ENCODE results near the gene HMGA1. TPM values are rescaled to one million over a fixed set of nuclear protein-coding genes. Genes with fewer than 3 reads are reported as not detected.

Gene HMGA1
- total and polyA plus RNA-seq, 7 donors = 83.5 to 389 (median 134) TPM

GRCh38 chr6:34234667-34235306, 1.9 kb upstream of the HMGA1 start:
- DNase-seq = peak in 1 of 2 donors; percentile 64
- WGBS, 3 donors = 77 to 83% (median 82%) methylated on average over 37 to 53 of the region's 53 CpGs
- ATAC-seq = no peak
- intact Hi-C loops (cut with DNase I) = loop anchor here (5.0 kb wide), 1 partner anchor 37 kb away; no protein-coding TSS in a partner anchor
- no peak for TF ChIP-seq CTCF (IDR thresholded peaks at IDR 0.05)
- no peaks in the 10 kb centered on the region for H3K36me3 ChIP-seq (ENCODE audit: insufficient read depth in 1 of 2, low read depth in 1 of 2)
- H3K4me3 ChIP-seq = no peak overlapping the region
- H3K9me3 ChIP-seq = no peaks in the 10 kb centered on the region
- H3K27me3 ChIP-seq (ENCODE audit: insufficient read depth in 3 of 3, low read length in 2 of 3) = no peaks in the 10 kb centered on the region
- H3K4me1 ChIP-seq = no peaks in the 10 kb centered on the region
- peak overlapping the region; percentile 96 for H3K27ac ChIP-seq

GRCh38 chr6:34235307-34236130, 1.2 kb upstream of the HMGA1 start:
- intact Hi-C loops (cut with DNase I) = loop anchor here (5.0 kb wide), 1 partner anchor 38 kb away; no protein-coding TSS in a partner anchor
- no peak for TF ChIP-seq CTCF (IDR thresholded peaks at IDR 0.05)
- Histone ChIP-seq H3K27me3 (ENCODE audit: insufficient read depth in 3 of 3, low read length in 2 of 3) (no peaks in the 10 kb centered on the region), H3K27ac (peak overlapping the region; percentile 96), H3K36me3 (ENCODE audit: insufficient read depth in 1 of 2, low read depth in 1 of 2) (peaks cover 0 to 2% of the 10 kb centered on the region in 2 donors), H3K4me1 (no peaks in the 10 kb centered on the region), H3K4me3 (peak overlapping the region; percentile 85), H3K9me3 (no peaks in the 10 kb centered on the region)
- ATAC-seq = no peak
- DNase-seq = peak; percentile 55 to 70
- WGBS, 3 donors = 47 to 61% (median 50%) methylated on average over 36 to 75 of the region's 75 CpGs

- Histone ChIP-seq H3K27ac (peak overlapping the region; percentile 96), H3K36me3 (ENCODE audit: insufficient read depth in 1 of 2, low read depth in 1 of 2) (peaks cover 0 to 8% of the 10 kb centered on the region in 2 donors), H3K9me3 (no peaks in the 10 kb centered on the region), H3K4me1 (no peaks in the 10 kb centered on the region), H3K4me3 (peak overlapping the region; percentile 85), H3K27me3 (ENCODE audit: insufficient read depth in 3 of 3, low read length in 2 of 3) (no peaks in the 10 kb centered on the region)
- intact Hi-C loops (cut with DNase I) = loop anchor here (5.0 kb wide), 1 partner anchor 39 kb away; no protein-coding TSS in a partner anchor
- DNase-seq = no peak
- ATAC-seq = peak in 1 of 4 donors; percentile 3
- no peak for TF ChIP-seq CTCF (IDR thresholded peaks at IDR 0.05)
- WGBS, 3 donors = 55 to 61% (median 55%) methylated on average over 13 of the region's 13 CpGs
Measured at GRCh38 chr6:34236131-34236442, 586 bp upstream of the HMGA1 start.

- intact Hi-C loops (cut with DNase I) = loop anchor here (5.0 kb wide), 1 partner anchor 40 kb away; no protein-coding TSS in a partner anchor
Measured at GRCh38 chr6:34237316-34237721, 646 bp downstream of the HMGA1 start.

More at GRCh38 chr6:34237316-34237721, 646 bp downstream of the HMGA1 start:
- peaks cover 0 to 20% of the 10 kb centered on the region in 2 donors for H3K36me3 ChIP-seq (ENCODE audit: insufficient read depth in 1 of 2, low read depth in 1 of 2)
- peak in 1 of 2 donors; percentile 64 for DNase-seq
- no peaks in the 10 kb centered on the region for H3K9me3 ChIP-seq
- WGBS, 3 donors = 1 to 3% (median 1%) methylated on average over 13 to 77 of the region's 78 CpGs
- H3K27ac ChIP-seq = peak overlapping the region; percentile 96
- no peaks in the 10 kb centered on the region for H3K4me1 ChIP-seq
- peak overlapping the region; percentile 91 for H3K4me3 ChIP-seq
- TF ChIP-seq CTCF (IDR thresholded peaks at IDR 0.05) = no peak
- H3K27me3 ChIP-seq (ENCODE audit: insufficient read depth in 3 of 3, low read length in 2 of 3) = no peaks in the 10 kb centered on the region
- peak in 3 of 4 donors; percentile 23 to 35 (median 28) for ATAC-seq
